ENCODE data around the gene GALNT18.

DNA sequence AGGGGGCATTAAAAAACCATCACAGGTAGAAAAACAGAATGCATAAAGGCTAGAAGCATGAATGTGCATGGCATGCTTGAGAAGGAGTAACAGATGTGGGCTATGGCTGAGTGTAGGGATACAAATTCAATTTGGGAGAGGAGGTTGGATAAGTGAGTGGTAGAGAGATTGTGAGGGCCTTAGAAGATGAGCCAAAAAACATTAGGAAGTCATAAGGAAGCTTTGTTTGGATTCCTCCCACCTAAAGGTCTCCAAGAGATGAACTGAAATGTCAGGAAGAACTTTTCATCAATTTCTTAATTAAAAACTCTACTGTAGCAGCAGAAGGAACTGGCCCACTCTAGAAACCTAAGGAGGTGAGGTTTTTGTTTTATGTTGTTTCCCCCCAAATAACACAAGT is 227.6 kb downstream of the GALNT18 start:
- no peak for TF ChIP-seq EZH2 (optimal IDR thresholded peaks at IDR 0.05; ENCODE audit: low read depth, low read length)
- TF ChIP-seq, protein P1, sequence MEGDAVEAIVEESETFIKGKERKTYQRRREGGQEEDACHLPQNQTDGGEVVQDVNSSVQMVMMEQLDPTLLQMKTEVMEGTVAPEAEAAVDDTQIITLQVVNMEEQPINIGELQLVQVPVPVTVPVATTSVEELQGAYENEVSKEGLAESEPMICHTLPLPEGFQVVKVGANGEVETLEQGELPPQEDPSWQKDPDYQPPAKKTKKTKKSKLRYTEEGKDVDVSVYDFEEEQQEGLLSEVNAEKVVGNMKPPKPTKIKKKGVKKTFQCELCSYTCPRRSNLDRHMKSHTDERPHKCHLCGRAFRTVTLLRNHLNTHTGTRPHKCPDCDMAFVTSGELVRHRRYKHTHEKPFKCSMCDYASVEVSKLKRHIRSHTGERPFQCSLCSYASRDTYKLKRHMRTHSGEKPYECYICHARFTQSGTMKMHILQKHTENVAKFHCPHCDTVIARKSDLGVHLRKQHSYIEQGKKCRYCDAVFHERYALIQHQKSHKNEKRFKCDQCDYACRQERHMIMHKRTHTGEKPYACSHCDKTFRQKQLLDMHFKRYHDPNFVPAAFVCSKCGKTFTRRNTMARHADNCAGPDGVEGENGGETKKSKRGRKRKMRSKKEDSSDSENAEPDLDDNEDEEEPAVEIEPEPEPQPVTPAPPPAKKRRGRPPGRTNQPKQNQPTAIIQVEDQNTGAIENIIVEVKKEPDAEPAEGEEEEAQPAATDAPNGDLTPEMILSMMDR (IDR thresholded peaks at IDR 0.05; ENCODE audit: low read length), result no peak
- TF ChIP-seq EZH2phosphoT487 (IDR thresholded peaks at IDR 0.05; ENCODE audit: low read length), result no peak
